Nephron progenitor cell (in vitro differentiated cells): ENCODE results near the gene SPAG4.

Experiments
- DNase-seq: peaks from one replicate; pipeline ENCODE4 v3.0.0; 2021
- H3K27ac Mint-ChIP-seq: 2 replicates; pipeline ENCODE4 v1.8.0; 2021; ENCODE audit warnings: mild to moderate bottlenecking, moderate library complexity, mixed read lengths
- H3K27me3 Mint-ChIP-seq: 2 replicates; pipeline ENCODE4 v1.8.0; 2021; ENCODE audit warnings: mild to moderate bottlenecking, low read depth, mixed read lengths; ENCODE audit not compliant: poor library complexity
- H3K36me3 Mint-ChIP-seq: 2 replicates; pipeline ENCODE4 v1.8.0; 2021; ENCODE audit warnings: low read depth, mixed read lengths
- H3K4me1 Mint-ChIP-seq: 2 replicates; pipeline ENCODE4 v1.8.0; 2021; ENCODE audit warnings: mixed read lengths
- H3K4me3 Mint-ChIP-seq: 2 replicates; pipeline ENCODE4 v1.8.0; 2021; ENCODE audit warnings: mild to moderate bottlenecking, moderate library complexity, mixed read lengths
- H3K9me3 Mint-ChIP-seq: 2 replicates; pipeline ENCODE4 v1.8.0; 2021; ENCODE audit warnings: mild to moderate bottlenecking, moderate library complexity, mixed read lengths
- CTCF ChIP-seq: fragments of 200-600 bp; sonication (generic); IDR thresholded peaks from 2 replicates; pipeline ENCODE4 v1.5.0; 2021; ENCODE audit warnings: antibody characterized with exemption

SPAG4 gene

GRCh38 chr20:35578469-35578868 lies 37.2 kb upstream of the SPAG4 start:
- peaks cover 11% of the 10 kb centered on the region for H3K9me3 Mint-ChIP-seq
- H3K27me3 Mint-ChIP-seq = peaks cover 20% of the 10 kb centered on the region
- H3K27ac Mint-ChIP-seq = no peak overlapping the region
- no peak for DNase-seq
- no peak for TF ChIP-seq CTCF
- H3K36me3 Mint-ChIP-seq = peaks cover 34% of the 10 kb centered on the region
- no peak overlapping the region for H3K4me3 Mint-ChIP-seq
- no peaks in the 10 kb centered on the region for H3K4me1 Mint-ChIP-seq

GRCh38 chr20:35579196-35579595 lies 36.4 kb upstream of the SPAG4 start:
- peaks cover 16% of the 10 kb centered on the region for H3K27me3 Mint-ChIP-seq
- no peak for DNase-seq
- H3K27ac Mint-ChIP-seq = no peak overlapping the region
- no peak for TF ChIP-seq CTCF
- H3K9me3 Mint-ChIP-seq = peaks cover 6% of the 10 kb centered on the region
- no peak overlapping the region for H3K4me3 Mint-ChIP-seq
- H3K4me1 Mint-ChIP-seq = no peaks in the 10 kb centered on the region
- peaks cover 29% of the 10 kb centered on the region for H3K36me3 Mint-ChIP-seq

GRCh38 chr20:35582131-35582530 lies 33.5 kb upstream of the SPAG4 start:
- TF ChIP-seq CTCF = no peak
- no peak for DNase-seq
- Mint-ChIP-seq H3K9me3 (no peaks in the 10 kb centered on the region), H3K27ac (peak overlapping the region; percentile 13), H3K4me3 (no peak overlapping the region), H3K4me1 (no peaks in the 10 kb centered on the region), H3K36me3 (peaks cover 20% of the 10 kb centered on the region), H3K27me3 (peaks cover 8% of the 10 kb centered on the region)

GRCh38 chr20:35582741-35583404 lies 32.8 kb upstream of the SPAG4 start:
- Mint-ChIP-seq H3K36me3 (peaks cover 20% of the 10 kb centered on the region), H3K27ac (no peak overlapping the region), H3K4me3 (no peak overlapping the region), H3K9me3 (no peaks in the 10 kb centered on the region), H3K4me1 (no peaks in the 10 kb centered on the region), H3K27me3 (peaks cover 8% of the 10 kb centered on the region)
- no peak for DNase-seq
- TF ChIP-seq CTCF = no peak

- TF ChIP-seq CTCF = no peak
- Mint-ChIP-seq H3K4me3 (no peak overlapping the region), H3K27me3 (peaks cover 8% of the 10 kb centered on the region), H3K4me1 (no peaks in the 10 kb centered on the region), H3K27ac (no peak overlapping the region), H3K36me3 (peaks cover 20% of the 10 kb centered on the region), H3K9me3 (no peaks in the 10 kb centered on the region)
- DNase-seq = no peak
Observed at GRCh38 chr20:35583636-35584560, 31.7 kb upstream of the SPAG4 start.
